ENCODE results near the gene MYO16. TPM values are rescaled to one million over a fixed set of nuclear protein-coding genes. Genes with fewer than 3 reads are reported as not detected.

Gene MYO16
- total RNA-seq, result 15.1 TPM

DNA sequence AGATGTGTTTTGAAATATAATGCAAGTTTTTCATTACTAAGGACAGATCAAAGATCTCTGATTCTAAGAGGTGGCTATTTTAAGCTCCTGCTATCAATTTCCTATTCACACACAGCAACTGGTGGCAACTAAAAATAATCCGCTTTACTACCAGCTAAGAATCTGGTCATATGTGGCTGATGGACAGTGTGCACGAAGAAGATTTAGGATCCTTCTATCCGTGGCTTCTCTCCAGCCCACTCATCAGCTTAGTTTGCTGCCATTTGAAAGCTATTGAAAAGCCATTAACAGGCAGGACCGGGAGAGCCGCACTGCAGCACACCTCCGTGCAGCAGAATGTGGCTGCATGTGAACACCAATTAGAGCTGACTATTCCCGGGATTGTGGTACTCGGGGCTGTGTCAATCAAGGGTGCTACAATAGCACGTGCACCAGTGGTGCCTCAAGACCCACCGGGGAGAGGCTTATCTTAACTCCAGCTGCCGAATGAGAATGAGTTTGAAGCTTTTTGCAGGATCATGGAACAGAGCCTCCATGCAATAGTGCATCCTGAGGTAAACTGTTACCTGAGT, at the start of gene MYO16:
MYO16 (plus strand) TSS at position 431 of the 572 bp plus-strand sequence. CDS start 234 bp downstream, outside the sequence.

All from camera-type eye (tissue), 1 donor.